Stimulated activated CD8-positive, alpha-beta memory T cell treated with anti-CD3 and anti-CD28 coated beads, Interleukin-7, amount 100 ng/mL, for 24 hours (primary cell): ENCODE results near the gene LHPP.
"Not testable (repeated sequence)": the region's sequence is repeated elsewhere in the genome, so short reads cannot be mapped to it uniquely, and the experiment has no call there.

ENCODE experiments used
- DNase-seq: peaks from one replicate; pipeline ENCODE4 v3.0.0-alpha.2; 2020; ENCODE audit warnings: low read depth

The LHPP gene

DNA sequence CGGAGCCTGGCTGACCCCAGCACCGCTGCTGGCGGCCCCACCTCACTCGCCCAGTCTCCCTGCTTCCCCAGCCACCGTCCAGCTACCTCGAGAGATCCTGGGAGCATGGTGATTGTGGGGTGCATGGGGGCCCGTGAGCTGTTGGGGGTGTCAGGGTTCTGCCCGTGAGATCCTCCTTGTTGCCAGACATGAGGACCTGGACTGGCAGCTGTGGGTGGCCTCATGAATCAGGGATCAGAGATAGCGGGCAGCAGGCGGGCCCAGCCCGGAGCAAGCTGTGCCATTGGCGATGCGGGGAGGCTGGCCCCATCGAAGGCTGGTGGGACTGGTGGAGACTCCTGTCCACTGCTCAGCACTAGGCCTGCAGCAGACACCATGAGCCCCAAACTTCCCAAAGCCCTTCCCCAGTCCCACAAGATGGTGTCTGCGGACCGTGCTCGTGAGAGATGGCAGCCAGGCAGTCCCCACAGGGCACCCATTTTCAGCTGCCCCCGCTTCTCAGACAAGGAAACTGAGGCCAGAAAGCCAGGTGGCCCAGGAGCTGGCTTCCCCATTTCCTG is 75.6 kb downstream of the LHPP start:
- no peak for DNase-seq

DNA sequence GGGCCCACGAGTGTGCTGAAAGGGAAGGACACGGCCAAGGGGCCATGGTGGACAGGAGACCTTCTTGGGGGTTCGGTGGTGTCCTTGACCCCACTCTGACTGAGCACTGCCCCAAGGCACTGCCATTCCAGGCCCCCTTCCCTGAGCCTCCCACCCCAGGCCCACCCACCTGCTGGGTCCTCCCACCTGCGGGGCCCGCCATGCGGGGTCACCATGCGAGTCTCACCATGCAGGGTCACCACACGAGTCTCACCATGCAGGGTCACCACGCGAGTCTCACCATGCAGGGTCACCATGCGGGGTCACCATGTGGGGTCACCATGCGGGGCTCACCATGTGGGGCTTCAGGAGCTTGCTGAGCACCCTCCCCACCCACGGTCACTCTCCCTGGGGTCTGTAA is 76.3 kb downstream of the LHPP start:
- no peak for DNase-seq

DNA sequence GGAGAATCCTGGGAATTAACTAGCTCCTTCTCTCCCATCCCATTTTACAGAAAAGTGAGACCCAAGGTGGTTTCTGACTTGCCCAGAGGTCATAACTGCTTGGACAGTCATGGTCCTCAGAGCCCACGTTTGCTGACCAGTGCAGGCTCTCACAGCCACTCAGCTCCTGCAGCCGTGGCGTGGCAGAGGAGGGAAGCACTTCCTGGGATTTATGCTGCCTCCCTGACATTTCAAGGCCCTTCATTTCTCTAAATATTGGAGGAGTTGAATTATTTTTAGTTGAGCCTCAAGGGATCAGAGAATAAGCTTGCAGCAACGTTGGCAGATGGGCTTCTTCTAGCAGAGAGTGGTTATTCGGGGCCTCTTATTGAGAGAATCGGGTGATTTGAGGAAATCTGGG is 77.1 kb downstream of the LHPP start:
- no peak for DNase-seq

DNA sequence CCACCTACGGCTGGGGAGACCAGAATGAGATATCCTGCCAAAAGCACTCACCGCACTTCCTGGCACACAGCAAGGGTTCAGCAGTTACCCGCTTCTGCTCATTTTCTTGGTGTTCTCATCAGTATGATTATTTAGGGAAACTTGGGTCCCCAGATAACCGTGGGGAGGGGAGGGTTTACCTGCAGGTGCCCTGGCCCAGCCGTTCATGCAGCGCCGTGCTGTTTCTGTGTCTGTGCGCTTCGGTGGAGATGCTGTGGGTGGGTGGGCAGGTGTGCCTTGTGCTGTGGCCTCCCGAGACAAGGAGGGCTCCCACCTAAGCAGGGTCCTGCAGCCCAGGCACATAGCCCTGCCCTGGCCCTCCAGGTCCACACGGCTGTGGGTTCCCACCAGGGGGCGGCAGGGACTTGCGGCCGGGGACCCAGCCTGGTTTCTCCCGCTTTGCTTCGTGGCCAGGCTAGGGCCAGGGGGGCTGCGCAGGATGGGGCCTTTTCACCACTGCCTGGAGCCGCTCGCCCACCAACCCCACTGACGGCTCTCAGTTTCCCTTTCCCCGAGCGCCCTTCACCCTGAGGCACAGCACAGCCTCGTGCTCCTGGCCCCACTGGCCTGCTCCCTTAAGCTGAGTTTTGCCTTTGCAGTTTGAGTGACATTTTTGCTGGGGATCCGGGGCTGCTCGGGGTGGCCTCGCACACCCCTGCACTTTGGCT is 78.5 kb downstream of the LHPP start:
- peak; percentile 44 for DNase-seq

GRCh38 chr10:124541076-124541903 is 79.7 kb downstream of the LHPP start:
- DNase-seq = no peak

DNA sequence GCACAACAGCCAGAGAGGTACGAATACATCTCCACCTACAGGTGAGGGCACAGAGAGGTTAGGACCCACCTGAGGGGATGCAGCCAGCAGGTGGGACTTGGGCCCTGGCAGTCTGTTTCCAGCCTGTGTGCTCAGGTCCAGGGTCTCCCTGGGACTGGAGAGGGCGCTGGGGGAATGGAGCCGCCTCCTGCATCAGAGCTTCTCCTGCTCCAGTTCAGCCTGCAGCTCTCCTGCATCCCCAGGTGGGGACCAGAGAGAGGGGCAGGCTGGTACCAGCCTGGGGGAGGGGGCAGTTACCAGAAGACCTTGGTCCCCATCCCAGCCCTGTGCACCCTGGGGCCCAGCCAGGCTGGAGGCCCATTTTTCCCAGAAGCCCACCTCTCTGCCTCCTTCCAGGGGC is 80.7 kb downstream of the LHPP start:
- DNase-seq = no peak

DNA sequence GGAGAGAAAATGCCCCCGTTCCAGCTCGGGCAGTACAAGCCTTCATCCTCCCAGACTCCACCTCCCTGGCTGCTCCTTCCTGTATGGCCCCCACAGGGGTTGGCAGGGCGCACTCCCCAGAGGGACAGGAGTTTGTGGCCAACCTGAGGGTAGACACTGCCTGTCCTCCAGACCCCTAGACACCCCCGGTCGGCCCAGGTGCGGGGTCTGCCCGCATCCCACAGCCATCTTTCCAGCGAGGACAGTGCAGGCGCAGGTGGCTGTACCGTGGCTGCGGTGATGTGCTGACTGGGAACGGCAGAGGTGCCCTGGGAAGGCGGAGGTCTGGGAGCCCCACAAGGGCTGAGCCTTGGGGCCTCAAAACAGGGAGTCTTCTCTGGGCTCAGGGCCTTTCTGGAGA is 81.5 kb downstream of the LHPP start:
- DNase-seq = no peak

GRCh38 chr10:124543971-124544370 is 82.3 kb downstream of the LHPP start:
- no peak for DNase-seq

GRCh38 chr10:124544711-124545110 is 83.1 kb downstream of the LHPP start:
- no peak for DNase-seq

DNA sequence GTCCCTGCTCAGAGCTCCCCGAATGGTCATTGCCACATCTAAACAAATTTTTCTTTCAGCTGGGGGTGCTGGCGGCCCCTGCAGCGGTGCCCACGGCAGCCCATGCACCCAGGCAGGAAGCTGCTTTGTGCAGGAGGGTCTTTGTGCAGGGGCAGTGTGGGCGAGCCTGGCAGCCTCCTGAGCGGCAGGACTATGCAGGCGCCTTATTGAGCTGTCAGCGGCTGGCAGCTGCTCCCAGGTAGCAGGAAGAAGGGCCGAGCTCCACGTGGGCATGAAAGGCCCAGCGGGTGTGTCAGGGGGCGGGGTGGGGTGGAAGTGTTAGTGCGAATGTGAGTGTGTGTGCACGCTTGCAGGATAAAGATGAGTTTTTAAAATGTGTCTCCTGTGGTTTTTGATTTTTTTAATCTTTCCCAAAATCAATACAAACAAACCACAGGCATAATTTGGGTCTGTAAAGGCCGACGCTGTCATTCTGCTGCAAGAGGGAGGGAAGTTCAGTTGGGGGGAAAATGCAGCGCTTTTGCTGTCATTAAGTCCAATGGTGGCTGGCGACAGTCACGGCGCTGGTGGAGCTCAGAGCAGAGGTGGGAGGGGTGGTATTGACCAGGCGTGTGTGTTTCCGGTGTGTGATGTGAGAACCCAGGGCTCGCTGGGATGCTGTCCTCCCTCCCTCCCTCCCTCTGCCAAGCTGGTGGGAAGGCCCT is 83.9 kb downstream of the LHPP start:
- no peak for DNase-seq

DNA sequence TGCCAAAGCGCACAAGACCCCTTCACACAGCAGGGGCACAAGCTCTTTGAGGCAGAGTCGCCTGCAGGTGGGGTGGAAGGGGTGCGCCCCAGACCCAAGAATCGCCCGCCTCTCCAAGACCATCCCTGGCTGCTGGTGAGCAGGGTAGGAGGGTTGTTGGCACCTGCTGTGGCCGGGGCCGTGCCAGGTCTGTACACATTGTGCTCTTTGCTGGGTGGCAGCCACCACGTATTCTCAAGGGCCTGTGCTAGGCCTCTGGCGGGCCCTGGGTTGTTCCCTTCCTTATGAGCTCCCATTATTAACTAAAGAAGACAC is 84.4 kb downstream of the LHPP start:
- no peak for DNase-seq

DNA sequence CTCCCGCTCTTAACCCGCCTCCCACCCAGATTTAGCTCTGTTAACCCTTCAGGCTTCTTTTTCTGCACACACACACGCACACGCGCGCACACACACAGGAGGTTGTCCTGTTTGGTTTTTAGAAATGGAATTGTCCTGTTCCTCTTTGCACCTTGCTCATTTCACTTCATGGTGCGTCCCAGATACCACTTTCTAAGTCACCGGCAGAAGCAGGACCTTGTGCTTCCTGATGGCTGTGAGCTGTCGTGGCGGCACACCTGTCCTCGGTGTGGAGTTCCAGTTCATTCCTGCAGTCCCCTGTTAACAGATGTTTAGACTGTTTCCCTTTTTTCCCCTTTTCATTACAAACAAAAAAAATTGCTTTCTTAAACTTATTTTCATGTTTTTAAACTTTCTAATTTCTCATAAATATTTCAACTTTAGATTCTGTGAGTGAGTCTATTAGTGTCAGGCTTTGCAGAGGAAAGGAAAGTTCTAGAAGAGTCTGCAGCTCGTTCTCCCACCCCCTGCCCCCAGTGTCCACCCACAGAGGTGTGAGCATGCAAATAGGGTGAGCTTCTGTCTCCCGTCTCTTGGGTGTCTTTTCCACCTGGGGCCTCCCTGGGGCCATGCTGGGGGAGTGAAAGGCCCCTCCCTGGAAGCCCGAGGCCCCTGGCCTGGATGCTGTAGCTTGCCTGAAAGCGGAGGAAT is 85.5 kb downstream of the LHPP start:
- no peak for DNase-seq

DNA sequence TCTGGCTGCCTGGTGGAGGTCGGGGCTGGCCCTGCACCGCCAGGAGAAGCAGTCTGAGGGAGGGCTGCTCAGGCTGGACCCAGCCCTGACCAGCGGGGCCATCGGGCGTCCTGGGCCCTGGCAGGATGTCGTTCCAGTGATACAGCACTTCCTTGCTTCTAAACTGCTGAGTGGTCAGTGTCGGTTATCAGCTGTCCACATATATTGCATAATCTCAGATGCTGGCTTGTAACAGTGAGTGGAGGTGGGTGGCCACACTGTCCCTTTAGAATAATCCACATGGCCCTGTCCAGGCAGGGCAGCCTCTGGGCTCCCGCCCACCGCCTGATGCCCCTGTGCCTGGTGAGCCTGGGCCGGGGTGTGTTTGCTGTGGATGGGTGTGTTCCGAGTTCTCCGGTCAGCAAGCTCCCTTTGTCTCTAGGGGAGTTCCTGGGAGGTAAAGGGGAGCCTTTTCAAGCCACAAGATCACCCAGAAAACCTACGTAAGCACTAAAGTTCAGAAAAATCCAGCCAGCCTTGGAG is 86.1 kb downstream of the LHPP start:
- DNase-seq = no peak

GRCh38 chr10:124549171-124549570 is 87.5 kb downstream of the LHPP start:
- DNase-seq = not testable (repeated sequence)

GRCh38 chr10:124550293-124551034 is 88.8 kb downstream of the LHPP start:
- no peak for DNase-seq

GRCh38 chr10:124551097-124551496 is 89.5 kb downstream of the LHPP start:
- no peak for DNase-seq

DNA sequence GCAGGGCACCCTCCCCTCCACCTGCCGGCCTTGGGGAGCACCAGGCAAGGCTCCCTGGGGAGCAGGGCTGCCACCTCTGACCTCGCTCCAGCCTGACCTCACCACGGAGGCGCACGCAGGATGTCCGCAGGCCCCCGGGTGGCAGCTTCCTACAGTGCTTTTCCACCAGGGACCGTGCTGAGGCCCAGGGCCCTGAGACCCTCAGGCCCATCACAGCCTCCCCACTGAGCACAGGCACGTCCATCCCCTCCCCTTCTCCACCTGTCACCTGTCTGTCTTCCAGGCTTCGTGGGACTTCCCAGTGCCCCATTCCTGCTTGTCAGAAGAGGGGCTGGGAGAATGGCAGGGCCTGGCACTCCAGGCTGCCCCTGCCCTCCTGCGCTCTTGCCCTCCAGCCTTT is 90.1 kb downstream of the LHPP start:
- no peak for DNase-seq

GRCh38 chr10:124552691-124553276 is 91.2 kb downstream of the LHPP start:
- no peak for DNase-seq

DNA sequence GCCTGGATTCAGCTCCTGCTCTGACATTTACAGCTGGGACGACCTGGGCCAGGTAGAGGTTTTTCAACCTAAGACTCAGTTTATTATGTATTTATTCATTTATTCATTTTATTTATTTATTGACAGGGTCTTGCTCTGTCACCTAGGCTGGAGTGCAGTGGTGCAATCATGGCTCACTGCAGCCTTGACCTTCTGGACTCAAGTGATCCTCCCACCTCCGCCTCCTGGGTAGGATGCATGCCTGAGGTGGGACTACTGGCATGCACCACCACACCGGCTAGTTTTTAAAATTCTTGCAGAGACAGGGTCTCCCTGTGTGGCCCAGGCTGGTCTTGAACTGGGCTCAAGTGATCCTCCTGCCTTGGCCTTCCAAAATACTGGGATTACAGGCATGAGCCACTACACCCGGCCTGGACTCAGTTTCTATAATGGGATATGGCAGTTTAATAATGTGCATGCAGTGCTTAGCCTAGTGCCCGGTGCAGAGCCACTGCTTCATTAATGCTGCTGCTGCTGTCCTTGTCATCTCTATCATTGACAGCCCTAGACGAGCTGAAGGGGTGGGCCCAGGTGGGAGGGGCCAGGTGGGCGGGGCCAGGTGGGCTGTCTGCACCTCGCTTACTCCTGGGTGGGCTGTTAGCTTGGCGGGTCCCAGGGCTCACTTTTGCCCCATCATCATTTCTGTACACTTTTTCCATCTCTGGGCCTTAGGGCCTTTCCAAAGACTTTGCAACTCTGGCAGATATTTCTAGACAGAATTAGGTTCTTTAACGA is 92.6 kb downstream of the LHPP start:
- no peak for DNase-seq

- no peak for DNase-seq
Measured at GRCh38 chr10:124557167-124557566, 95.5 kb downstream of the LHPP start.
